Stimulated activated naive CD8-positive, alpha-beta T cell treated with anti-CD3 and anti-CD28 coated beads, Interleukin-15, Interleukin-2, amounts not matched to agents 100 ng/mL and 50 ng/mL, for 24 hours (primary cell): Measurements from ENCODE around the gene PCYT2.
A peak's percentile ranks its signal among the peaks of the same experiment; 100 is the strongest.

ENCODE experiments used
- H3K27ac Mint-ChIP-seq: one replicate; pipeline ENCODE4 v1.8.0; 2021; ENCODE audit warnings: mild to moderate bottlenecking, mixed read lengths
- H3K27me3 Mint-ChIP-seq: one replicate; pipeline ENCODE4 v1.8.0; 2021; ENCODE audit warnings: mixed read lengths
- H3K36me3 Mint-ChIP-seq: one replicate; pipeline ENCODE4 v1.8.0; 2021; ENCODE audit warnings: low read depth, mixed read lengths
- H3K4me1 Mint-ChIP-seq: one replicate; pipeline ENCODE4 v1.8.0; 2021; ENCODE audit warnings: low read depth, mixed read lengths
- H3K4me3 Mint-ChIP-seq: one replicate; pipeline ENCODE4 v1.8.0; 2021; ENCODE audit warnings: mild to moderate bottlenecking, mixed read lengths
- H3K9me3 Mint-ChIP-seq: one replicate; pipeline ENCODE4 v1.8.0; 2021; ENCODE audit warnings: mixed read lengths

The PCYT2 gene

GRCh38 chr17:81870131-81870980 is 40.8 kb downstream of the PCYT2 start:
- Mint-ChIP-seq H3K27ac (peak overlapping the region; percentile 91), H3K9me3 (no peaks in the 10 kb centered on the region), H3K4me3 (peak overlapping the region; percentile 91), H3K4me1 (peaks cover 63% of the 10 kb centered on the region), H3K27me3 (no peaks in the 10 kb centered on the region), H3K36me3 (peaks cover 23% of the 10 kb centered on the region)

- Mint-ChIP-seq H3K27ac (peak overlapping the region; percentile 91), H3K27me3 (no peaks in the 10 kb centered on the region), H3K9me3 (no peaks in the 10 kb centered on the region), H3K36me3 (peaks cover 23% of the 10 kb centered on the region), H3K4me1 (peaks cover 60% of the 10 kb centered on the region), H3K4me3 (peak overlapping the region; percentile 91)
Measured at GRCh38 chr17:81869221-81870130, 41.7 kb downstream of the PCYT2 start.

- Mint-ChIP-seq H3K9me3 (no peaks in the 10 kb centered on the region), H3K27me3 (no peaks in the 10 kb centered on the region), H3K36me3 (peaks cover 28% of the 10 kb centered on the region), H3K4me1 (peaks cover 56% of the 10 kb centered on the region), H3K27ac (peak overlapping the region; percentile 79), H3K4me3 (peak overlapping the region; percentile 91)
Measured at GRCh38 chr17:81868674-81869220, 42.5 kb downstream of the PCYT2 start.

GRCh38 chr17:81867991-81868673 is 43.1 kb downstream of the PCYT2 start:
- H3K4me1 Mint-ChIP-seq: peaks cover 58% of the 10 kb centered on the region
- H3K4me3 Mint-ChIP-seq: peak overlapping the region; percentile 61
- H3K36me3 Mint-ChIP-seq: peaks cover 34% of the 10 kb centered on the region
- no peaks in the 10 kb centered on the region for H3K27me3 Mint-ChIP-seq
- no peaks in the 10 kb centered on the region for H3K9me3 Mint-ChIP-seq
- peak overlapping the region; percentile 87 for H3K27ac Mint-ChIP-seq

- Mint-ChIP-seq H3K4me1 (peaks cover 57% of the 10 kb centered on the region), H3K4me3 (peak overlapping the region; percentile 43), H3K9me3 (no peaks in the 10 kb centered on the region), H3K27ac (peak overlapping the region; percentile 87), H3K27me3 (no peaks in the 10 kb centered on the region), H3K36me3 (peaks cover 40% of the 10 kb centered on the region)
Measured at GRCh38 chr17:81867170-81867990, 43.8 kb downstream of the PCYT2 start.

- H3K9me3 Mint-ChIP-seq: no peaks in the 10 kb centered on the region
- peaks cover 56% of the 10 kb centered on the region for H3K4me1 Mint-ChIP-seq
- no peaks in the 10 kb centered on the region for H3K27me3 Mint-ChIP-seq
- peak overlapping the region; percentile 48 for H3K4me3 Mint-ChIP-seq
- H3K27ac Mint-ChIP-seq: peak overlapping the region; percentile 87
- H3K36me3 Mint-ChIP-seq: peaks cover 45% of the 10 kb centered on the region
Measured at GRCh38 chr17:81866440-81867169, 44.6 kb downstream of the PCYT2 start.

- peaks cover 48% of the 10 kb centered on the region for H3K36me3 Mint-ChIP-seq
- H3K4me1 Mint-ChIP-seq: peaks cover 58% of the 10 kb centered on the region
Measured at GRCh38 chr17:81865733-81866439, 45.3 kb downstream of the PCYT2 start.

GRCh38 chr17:81865358-81865732 is 45.9 kb downstream of the PCYT2 start:
- H3K27ac Mint-ChIP-seq: peak overlapping the region; percentile 52
- H3K36me3 Mint-ChIP-seq: peaks cover 50% of the 10 kb centered on the region
- H3K4me3 Mint-ChIP-seq: no peak overlapping the region
- H3K27me3 Mint-ChIP-seq: peaks cover 3% of the 10 kb centered on the region
- peaks cover 62% of the 10 kb centered on the region for H3K4me1 Mint-ChIP-seq
- H3K9me3 Mint-ChIP-seq: no peaks in the 10 kb centered on the region

More at GRCh38 chr17:81865733-81866439, 45.3 kb downstream of the PCYT2 start:
- peak overlapping the region; percentile 48 for H3K4me3 Mint-ChIP-seq
- peak overlapping the region; percentile 87 for H3K27ac Mint-ChIP-seq
- H3K27me3 Mint-ChIP-seq: no peaks in the 10 kb centered on the region
- no peaks in the 10 kb centered on the region for H3K9me3 Mint-ChIP-seq

- H3K4me3 Mint-ChIP-seq: peak overlapping the region; percentile 81
- peaks cover 58% of the 10 kb centered on the region for H3K4me1 Mint-ChIP-seq
- H3K27ac Mint-ChIP-seq: peak overlapping the region; percentile 96
- H3K9me3 Mint-ChIP-seq: no peaks in the 10 kb centered on the region
- peaks cover 45% of the 10 kb centered on the region for H3K36me3 Mint-ChIP-seq
- peaks cover 3% of the 10 kb centered on the region for H3K27me3 Mint-ChIP-seq
Measured at GRCh38 chr17:81863833-81864768, 47.1 kb downstream of the PCYT2 start.

GRCh38 chr17:81863123-81863675 is 48.0 kb downstream of the PCYT2 start:
- peaks cover 49% of the 10 kb centered on the region for H3K36me3 Mint-ChIP-seq
- peak overlapping the region; percentile 96 for H3K27ac Mint-ChIP-seq
- H3K4me1 Mint-ChIP-seq: peaks cover 65% of the 10 kb centered on the region
- H3K4me3 Mint-ChIP-seq: peak overlapping the region; percentile 81
- no peaks in the 10 kb centered on the region for H3K9me3 Mint-ChIP-seq
- H3K27me3 Mint-ChIP-seq: peaks cover 3% of the 10 kb centered on the region

- H3K27ac Mint-ChIP-seq: peak overlapping the region; percentile 97
- H3K4me3 Mint-ChIP-seq: peak overlapping the region; percentile 95
- H3K4me1 Mint-ChIP-seq: peaks cover 61% of the 10 kb centered on the region
- H3K27me3 Mint-ChIP-seq: peaks cover 3% of the 10 kb centered on the region
- H3K9me3 Mint-ChIP-seq: no peaks in the 10 kb centered on the region
- H3K36me3 Mint-ChIP-seq: peaks cover 53% of the 10 kb centered on the region
Measured at GRCh38 chr17:81860756-81861568, 50.2 kb downstream of the PCYT2 start.
